ENCODE measurements around the gene PNPLA3. TPM values are rescaled to one million over a fixed set of nuclear protein-coding genes. Genes with fewer than 3 reads are reported as not detected.
A peak's percentile ranks its signal among the peaks of the same experiment; 100 is the strongest.

The PNPLA3 gene
- total and polyA plus RNA-seq, 2 experiments from 2014 or later = 2.1 to 2.3 TPM

GRCh38 chr22:43991316-43992020 lies 67.9 kb downstream of the PNPLA3 start:
- Histone ChIP-seq H3K4me1 (ENCODE audit: low read depth) (no peaks in the 10 kb centered on the region), H3K4me3 (no peak overlapping the region), H3K27ac (no peak overlapping the region), H3K9me3 (ENCODE audit: low read depth) (no peaks in the 10 kb centered on the region), H3K27me3 (no peaks in the 10 kb centered on the region), H3K36me3 (peaks cover 38% of the 10 kb centered on the region)
- no peak for DNase-seq (ENCODE audit: low read depth in 1 of 2, low spot score in 1 of 2)
- no peak for TF ChIP-seq CTCF (IDR thresholded peaks at IDR 0.05; ENCODE audit: low read depth, low read length)

- no peak overlapping the region for H3K27ac ChIP-seq
- H3K4me3 ChIP-seq = no peak overlapping the region
- DNase-seq (ENCODE audit: low read depth in 1 of 2, low spot score in 1 of 2) = peak in 1 of 2 donors; percentile 15
- peaks cover 35% of the 10 kb centered on the region for H3K36me3 ChIP-seq
- no peaks in the 10 kb centered on the region for H3K27me3 ChIP-seq
- TF ChIP-seq CTCF (IDR thresholded peaks at IDR 0.05; ENCODE audit: low read depth, low read length) = no peak
- no peaks in the 10 kb centered on the region for H3K4me1 ChIP-seq (ENCODE audit: low read depth)
- no peaks in the 10 kb centered on the region for H3K9me3 ChIP-seq (ENCODE audit: low read depth)
Measured at GRCh38 chr22:43992331-43992821, 68.8 kb downstream of the PNPLA3 start.

GRCh38 chr22:43993072-43993760 lies 69.6 kb downstream of the PNPLA3 start:
- TF ChIP-seq CTCF (IDR thresholded peaks at IDR 0.05; ENCODE audit: low read depth, low read length) = peak; percentile 98
- H3K9me3 ChIP-seq (ENCODE audit: low read depth) = no peaks in the 10 kb centered on the region
- DNase-seq (ENCODE audit: low read depth in 1 of 2, low spot score in 1 of 2) = peak; percentile 74 to 77
- H3K27me3 ChIP-seq = no peaks in the 10 kb centered on the region
- peaks cover 33% of the 10 kb centered on the region for H3K36me3 ChIP-seq
- no peak overlapping the region for H3K27ac ChIP-seq
- no peaks in the 10 kb centered on the region for H3K4me1 ChIP-seq (ENCODE audit: low read depth)
- no peak overlapping the region for H3K4me3 ChIP-seq

- Histone ChIP-seq H3K27me3 (no peaks in the 10 kb centered on the region), H3K4me3 (no peak overlapping the region), H3K4me1 (ENCODE audit: low read depth) (no peaks in the 10 kb centered on the region), H3K9me3 (ENCODE audit: low read depth) (no peaks in the 10 kb centered on the region), H3K36me3 (peaks cover 33% of the 10 kb centered on the region), H3K27ac (no peak overlapping the region)
- DNase-seq (ENCODE audit: low read depth in 1 of 2, low spot score in 1 of 2) = no peak
- TF ChIP-seq CTCF (IDR thresholded peaks at IDR 0.05; ENCODE audit: low read depth, low read length) = no peak
Measured at GRCh38 chr22:43994006-43994405, 70.4 kb downstream of the PNPLA3 start.

GRCh38 chr22:43994416-43994815 lies 70.8 kb downstream of the PNPLA3 start:
- no peak for TF ChIP-seq CTCF (IDR thresholded peaks at IDR 0.05; ENCODE audit: low read depth, low read length)
- Histone ChIP-seq H3K4me3 (no peak overlapping the region), H3K9me3 (ENCODE audit: low read depth) (no peaks in the 10 kb centered on the region), H3K4me1 (ENCODE audit: low read depth) (no peaks in the 10 kb centered on the region), H3K36me3 (peaks cover 31% of the 10 kb centered on the region), H3K27ac (no peak overlapping the region), H3K27me3 (no peaks in the 10 kb centered on the region)
- DNase-seq (ENCODE audit: low read depth in 1 of 2, low spot score in 1 of 2) = no peak
